GM19438 (cell line): ENCODE results near the gene POU3F3.

Experiments
- ATAC-seq: cut with Tn5 transposase; IDR thresholded peaks from one replicate; pipeline ENCODE4 v1.9.1; 2021; ENCODE audit warnings: low read depth; ENCODE audit not compliant: unreplicated experiment

Gene POU3F3

DNA sequence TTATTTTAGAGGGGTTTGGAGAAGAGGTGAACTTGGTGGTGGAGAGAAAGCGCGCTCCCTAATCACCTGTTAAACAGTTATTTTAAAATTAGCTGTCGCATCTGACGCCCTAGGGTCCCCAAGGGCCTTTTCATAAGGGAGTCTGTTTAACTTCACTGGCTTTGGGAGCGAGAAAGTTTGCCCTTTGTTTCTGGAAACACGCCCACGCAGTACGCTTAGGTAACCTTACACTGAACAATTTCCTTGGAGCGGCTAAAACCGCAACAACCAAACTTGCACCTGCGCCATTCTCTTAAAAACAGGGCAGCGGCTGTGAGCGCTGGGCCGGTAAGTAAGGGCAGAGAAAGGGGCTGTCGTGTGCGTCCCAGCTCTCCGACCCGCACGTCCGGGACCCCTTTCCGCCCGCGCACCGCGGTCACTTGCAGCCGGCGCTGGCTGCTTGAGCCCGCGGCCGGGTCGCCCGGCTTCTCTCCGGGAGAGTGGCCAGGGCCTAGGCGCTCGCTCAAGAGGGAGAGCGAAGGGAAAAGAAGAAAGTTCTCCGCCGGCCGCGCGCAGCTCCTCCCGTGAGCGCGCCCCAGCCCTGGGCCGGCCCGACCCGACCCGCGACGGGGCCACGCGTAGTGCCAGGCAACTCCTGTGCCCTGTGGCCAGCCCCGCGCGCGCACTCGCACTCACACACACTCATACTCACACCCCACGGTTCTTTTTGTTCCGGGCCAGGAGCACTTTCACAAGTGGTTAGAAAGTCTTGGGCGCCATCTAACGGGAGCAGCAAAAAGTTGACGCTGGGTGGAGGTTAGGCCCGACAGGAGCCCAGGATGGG lies 19.2 kb downstream of the POU3F3 start:
- ATAC-seq = no peak

DNA sequence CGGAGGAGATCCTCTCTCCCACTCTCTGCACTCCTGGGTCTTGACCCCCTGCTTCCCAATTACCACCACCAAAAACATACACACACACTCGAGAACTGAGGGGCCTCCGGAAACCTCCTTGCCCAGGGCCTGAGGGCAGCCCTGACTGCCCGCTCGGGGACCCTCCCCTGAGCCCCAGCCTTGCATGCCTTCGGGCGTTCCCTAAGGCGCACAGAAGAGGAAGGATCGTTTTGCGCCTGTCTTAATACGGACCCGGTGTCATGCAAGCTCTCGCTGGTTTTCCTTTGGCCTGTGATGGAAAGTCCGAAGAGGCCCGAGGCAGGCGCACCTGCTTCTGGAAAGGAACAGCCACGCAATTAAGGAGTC lies 19.8 kb downstream of the POU3F3 start:
- ATAC-seq = no peak

DNA sequence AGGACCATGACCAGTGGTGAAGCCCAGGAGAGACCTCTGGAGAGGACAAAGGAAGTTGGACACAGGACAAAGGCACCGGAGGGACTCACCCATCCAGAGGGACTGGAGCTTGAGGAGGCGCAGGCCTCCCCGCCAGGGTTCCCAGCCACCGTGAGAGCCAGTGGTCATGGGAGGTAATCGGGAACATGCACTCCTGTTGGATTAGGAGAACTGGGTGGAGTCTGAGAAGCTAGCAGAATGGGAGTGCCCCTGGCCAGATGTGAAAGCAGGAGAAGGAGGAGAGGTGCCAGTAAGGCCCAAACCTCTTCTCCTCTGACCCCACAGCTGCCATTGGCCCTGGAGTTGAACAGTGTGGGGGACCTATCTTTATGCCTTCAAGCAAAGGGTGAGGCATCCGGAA lies 20.3 kb downstream of the POU3F3 start:
- no peak for ATAC-seq

DNA sequence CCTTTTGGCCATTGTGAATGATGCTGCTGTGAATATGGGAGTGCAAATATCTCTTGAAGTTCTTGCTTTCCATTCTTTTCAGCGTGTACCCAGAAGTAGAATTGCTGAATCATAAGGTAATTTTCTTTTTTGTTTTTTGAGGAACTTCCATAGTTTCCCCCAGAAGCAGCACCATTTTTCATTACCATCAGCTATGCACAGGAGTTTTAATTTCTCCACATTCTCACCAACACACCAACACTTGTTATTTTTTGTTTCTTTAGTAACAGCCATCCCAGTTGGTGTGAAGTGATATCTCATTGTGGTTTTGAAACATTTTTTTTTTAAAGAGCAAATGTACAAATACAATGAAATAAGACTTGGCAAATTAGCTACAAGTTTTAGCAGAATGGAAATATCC lies 21.3 kb downstream of the POU3F3 start:
- ATAC-seq = no peak

DNA sequence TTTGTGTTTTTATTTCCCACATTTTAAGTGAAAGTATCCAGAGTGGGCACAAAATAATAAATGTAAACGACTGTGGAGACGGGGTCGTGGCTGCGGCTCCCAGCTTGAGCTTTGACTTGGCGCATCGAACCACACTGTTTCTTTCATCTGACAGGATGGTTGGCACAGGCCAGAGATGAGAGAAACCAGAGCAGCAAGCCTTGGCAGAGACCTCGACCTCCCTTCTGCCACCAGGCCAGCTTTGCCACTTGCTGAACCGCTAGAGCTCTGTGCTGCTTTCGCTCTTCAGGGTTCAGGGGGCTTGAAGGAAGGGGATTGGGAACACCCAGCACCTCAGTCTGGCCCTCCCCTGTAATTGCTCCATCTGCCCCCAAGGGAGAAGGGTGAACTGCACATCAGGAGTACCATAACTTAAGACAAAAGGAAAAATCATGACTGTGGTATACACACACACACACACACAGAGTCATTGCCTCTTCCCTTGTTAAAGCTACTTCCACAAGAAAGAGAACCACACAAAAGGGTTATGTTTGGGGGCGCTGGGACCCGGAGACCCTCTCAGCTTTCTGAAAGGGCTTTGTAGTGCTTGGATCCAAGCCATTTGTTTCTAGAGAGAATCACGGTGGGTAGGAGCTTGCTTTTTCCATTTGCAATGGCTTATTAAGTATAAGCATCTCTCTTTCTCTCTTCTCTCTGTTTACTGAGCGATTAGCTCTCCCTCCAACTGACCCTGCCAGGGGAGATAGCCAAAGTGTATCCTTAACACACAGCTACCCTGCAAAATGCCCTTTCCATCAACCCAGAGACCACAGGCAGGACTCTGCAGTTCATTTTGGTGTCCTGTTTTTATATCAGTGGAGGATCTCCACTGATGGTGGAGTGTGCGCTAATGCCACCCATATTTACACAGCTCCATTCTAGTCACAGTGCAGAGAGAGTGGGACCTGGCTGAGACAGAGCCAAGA lies 23.0 kb downstream of the POU3F3 start:
- no peak for ATAC-seq

DNA sequence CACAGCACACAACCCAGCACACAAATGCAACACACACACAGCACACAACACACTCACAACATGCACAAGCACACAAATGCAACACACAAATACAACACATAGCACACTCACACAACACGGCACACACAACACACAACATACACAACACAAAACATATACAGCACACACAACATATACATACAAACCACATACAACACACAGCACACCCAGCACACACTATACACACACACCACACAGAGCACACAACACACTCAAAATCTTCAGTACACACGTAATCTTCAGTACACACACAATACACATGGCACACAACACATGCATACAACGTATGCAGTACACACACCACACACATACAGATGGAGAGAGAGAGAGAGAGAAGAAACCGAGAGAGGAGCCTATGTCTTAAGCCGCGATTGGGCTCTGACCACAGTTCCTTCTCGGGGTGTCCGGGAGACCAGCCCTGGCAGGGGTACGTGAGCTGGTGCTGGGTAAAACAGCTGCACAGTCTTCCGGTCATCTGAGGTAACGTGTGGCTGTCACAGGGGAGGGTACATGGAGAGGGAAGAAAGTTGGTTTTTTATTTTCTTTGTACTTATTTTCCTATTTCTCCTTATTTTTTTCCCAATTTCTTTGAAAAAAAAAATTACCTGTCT lies 25.1 kb downstream of the POU3F3 start:
- ATAC-seq = no peak

DNA sequence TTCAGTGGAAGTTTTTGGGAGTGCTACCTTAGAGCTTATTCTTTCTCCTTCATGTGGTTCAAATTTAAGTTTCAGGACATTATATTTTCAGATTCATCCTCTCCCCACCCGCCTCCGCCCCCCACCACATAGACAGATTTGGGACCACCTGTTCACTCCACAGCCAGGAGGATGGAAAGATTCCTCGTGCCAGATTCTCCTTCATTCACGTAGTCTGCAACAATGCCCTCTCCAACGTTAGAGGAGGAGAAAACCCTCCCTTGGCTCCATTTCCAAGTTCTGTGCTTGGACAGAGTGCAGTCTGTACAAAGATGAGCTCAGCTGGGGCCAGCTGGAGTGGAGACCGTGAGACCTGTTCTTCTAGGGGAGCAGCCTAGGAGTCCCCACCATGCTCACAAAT lies 26.2 kb downstream of the POU3F3 start:
- no peak for ATAC-seq

DNA sequence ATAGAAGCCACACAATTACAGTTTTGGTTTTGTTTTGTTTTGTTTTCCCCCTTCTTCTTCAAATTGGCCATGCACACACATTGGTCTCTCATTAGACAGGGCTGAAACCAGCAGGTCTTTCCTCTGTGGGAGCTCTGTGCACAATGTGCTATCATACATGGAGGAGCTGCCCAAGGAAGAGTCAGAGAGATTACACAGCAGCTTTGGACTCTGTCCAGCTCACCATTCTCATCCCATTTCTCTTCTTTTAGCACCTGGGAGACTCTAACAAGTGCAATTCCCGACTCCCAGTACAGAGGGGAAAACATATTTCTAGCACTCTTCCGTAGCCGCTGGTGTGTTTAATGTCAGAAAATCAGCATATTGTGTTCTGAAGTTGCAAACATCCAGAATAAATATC lies 29.4 kb downstream of the POU3F3 start:
- ATAC-seq = no peak

DNA sequence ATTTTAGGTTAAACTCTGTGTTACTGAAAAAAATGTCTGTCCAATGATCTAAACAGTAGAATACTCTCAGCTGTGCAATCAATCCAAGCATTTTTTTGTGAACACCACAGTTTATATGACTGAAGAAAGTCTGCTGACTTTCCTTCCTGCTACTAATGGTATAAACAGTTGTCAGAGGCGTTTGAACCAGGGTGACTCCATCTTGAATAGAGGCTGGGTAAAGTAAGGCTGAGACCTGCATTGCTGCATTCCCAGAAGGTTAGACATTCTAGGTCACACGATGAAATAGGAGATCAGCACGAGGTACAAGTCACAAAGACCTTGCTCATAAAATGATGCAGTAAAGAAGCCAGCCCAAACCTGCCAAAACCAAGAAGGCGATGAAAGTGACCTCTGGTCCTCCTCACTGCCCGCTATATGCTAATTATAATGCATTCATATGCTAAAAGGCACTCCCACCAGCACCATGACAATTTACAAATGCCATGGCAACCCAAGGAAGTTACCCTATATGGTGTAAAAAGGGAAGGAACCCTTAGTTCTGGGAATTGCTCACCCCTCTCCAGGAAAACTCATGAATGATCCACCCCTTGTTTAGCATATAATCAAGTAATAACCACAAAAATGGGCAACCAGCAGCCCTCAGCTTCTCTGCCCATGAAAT lies 31.3 kb downstream of the POU3F3 start:
- ATAC-seq = no peak

DNA sequence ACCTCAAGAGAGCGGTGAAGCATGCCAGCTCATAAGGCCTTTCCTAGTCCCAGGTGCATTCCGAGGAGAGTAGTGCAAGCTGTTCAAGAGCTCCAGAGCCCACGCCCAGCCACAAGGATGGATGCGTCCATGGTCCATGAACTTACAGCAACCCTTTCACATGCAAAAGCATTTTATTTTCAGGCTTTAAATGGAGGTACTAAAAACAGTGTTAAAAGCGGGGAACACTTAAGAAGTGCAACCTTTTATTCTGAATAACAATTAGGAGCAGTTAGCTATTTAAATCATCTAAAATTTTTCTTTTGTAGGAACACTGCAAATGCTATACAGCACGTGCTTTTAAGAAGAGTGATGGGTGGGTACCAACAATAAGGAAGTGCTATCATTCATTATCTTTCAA lies 33.8 kb downstream of the POU3F3 start:
- no peak for ATAC-seq

DNA sequence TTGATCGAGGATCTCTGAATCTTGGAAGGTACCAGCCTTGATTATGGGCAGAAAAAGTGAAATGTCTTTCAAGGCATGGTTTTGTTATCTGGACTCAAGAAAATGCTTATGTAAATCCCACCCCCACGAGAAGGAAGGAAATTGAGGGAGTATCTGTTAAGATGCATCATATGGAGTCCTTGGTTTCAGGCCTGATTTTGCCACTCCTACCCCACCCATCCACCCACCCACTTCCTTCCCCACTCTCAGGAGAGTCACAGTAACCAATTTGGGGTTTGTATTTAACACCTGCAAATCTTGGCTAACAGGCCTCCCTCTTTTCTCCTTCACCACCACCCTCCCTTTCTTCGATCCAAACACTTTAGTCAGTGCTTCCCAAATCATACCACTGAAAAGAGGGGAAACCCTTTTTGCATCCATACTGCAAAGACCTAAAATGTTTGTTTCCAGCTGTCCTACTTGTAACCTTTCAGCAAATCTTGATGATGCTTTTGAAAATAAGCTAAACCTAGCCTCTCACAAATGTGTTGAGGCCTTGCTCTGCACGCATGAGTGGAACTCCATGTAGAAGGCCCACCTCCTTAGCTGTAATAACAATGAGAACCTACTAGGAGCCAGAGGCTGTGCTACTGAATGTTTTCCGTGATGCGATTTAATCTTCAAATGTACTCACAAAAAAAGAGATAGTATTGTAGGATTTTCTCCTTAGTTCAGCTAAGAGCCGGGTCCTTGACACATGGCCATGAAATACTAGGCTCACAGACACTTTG lies 34.8 kb downstream of the POU3F3 start:
- no peak for ATAC-seq

DNA sequence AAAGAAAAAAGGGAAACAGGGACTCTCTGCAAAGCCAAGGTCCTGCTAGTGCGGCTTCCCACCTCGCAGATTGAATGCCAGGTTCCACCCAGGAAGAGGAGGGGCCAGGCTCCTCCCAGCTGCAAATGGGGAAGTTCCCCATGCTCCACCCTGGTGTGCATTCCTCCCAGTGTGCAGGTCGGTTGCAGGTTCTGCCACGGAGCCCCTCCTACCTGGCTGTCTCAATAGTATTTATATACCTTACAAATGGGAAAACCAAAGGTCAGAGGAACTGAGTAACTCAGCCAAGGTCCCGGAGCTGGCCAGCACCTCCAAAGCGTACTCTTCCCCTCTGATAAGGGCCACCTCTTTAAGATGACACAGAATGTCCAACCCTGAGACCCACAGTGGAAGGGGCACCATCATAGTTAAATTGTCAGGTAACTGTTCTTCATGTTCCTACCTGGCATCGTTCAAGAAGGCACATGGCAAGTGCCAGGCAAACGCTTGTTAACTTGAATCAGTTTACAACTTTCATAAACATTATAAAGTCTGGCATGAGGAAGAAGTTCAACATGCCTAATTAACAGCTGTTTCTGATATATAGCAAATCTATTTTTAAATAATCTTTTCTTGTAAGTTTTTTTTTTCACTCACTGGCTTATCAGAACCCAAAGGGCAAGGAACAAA lies 35.5 kb downstream of the POU3F3 start:
- no peak for ATAC-seq

DNA sequence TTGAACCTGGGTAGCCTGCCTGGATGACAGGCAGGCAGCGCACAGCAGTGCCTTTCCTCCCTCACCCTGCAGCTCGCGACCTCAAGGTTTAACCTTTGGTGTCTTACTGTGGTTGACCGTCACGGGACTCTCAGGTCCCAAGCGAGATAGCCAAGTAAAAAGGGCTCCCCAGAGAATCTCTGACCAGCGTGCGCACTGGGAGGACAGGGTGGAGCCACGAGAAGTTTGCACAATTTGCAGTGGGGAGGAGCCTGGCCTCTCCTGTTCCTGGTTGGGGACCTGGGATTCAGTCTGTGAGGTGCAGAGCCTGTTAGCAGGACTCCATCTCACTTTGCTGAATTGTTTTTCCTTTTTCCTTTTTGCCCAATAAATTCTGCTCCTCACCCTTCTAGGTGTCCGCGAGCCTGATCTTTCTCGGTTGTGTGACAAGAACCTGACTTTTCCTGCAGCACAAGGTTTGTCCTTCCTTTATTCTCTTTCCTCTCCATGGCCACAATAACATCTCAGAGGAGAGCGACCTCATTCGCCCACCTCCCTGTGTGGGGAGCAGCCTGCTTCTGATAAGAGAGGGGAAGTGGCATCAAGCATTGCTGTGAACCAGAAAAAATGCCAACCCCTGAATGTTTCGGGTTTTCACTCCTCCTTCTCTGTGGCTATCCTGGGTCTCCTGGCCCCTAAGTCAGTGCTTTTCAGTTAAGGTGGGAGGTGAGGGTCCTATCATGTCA lies 36.2 kb downstream of the POU3F3 start:
- ATAC-seq = no peak

DNA sequence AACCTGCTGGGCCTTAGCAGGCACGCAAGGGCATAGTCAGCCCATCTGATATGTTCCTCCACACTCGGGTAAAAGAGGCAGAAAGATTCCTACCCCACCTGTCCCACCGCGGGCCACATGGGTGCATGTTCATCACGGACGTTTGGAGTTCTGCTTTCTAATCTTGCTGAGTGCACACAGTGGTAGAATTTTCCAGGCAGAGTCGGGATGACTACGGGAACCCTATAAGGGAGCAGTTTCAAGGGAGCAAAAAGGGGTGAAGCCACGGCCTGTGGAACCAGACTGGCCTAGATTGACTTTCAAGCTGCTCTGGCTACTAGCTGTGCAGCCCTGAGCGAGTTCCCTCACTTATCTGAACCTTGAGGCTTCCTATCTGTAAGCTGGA lies 36.8 kb downstream of the POU3F3 start:
- ATAC-seq = no peak

DNA sequence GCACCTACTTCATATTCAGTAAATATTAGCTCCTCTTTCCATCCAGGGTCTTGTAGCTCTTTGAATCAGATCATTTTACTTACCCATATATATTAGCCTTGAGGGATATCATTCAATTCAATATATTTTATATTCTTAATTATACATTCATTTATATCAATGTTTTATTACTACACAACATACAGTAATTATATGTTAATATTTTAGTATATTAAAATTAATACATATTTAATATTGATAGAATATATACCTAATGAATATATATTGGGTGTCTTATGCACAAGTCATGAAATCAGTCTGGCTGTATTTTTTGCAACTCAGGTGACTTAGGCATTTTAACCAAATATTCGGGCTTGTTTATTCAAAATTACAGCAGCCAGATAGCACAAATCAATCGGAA lies 37.2 kb downstream of the POU3F3 start:
- ATAC-seq = no peak

DNA sequence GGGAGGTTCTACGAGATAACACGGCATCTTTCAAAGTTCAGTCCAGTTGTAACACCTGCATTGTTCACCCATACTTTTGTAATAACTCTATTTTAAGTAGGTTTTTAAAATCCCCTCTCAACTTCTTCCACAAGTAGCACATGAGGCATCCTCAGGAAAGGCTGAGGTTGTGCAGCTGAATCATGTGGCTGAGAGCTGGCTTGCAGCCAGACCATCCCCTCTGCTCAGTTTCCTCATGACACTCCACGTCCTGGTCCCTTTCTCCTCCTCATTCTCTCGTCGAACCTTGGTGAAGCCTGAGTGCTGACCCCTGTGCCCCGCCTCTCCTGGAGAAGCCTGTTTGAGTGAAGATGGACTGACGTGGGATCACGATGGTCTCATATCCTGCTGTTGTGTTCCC lies 42.5 kb downstream of the POU3F3 start:
- no peak for ATAC-seq

DNA sequence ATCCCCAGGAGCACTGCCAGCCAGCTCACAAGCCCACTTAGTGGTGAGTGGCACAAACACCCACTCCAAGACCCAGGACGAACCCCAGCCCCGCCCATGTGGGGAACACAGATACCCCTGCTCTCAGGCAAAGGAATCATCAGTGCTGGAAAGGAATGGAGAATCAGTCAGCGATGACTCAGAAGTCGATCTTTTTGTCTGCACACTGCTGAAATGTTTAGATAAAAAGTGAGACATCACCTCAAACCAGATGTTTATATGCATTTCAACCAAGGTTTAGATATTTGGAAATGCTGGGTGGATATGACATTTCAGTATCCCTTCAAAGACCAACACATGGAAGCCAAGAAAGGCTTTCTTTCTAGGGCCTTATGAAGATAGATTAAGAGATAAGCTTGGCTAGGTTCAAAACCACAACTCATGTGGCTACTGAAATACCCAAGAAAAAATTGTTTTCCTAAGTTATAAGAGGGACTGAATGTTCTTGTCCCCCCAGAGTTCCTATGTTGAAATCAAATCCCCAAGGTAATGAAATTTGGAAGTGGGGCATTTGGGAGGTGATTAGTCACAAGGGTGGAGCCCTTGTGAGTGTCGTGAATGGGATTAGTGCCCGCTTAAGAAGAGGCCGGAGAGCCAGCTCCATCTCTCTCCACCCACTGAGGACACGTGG lies 43.7 kb downstream of the POU3F3 start:
- no peak for ATAC-seq

DNA sequence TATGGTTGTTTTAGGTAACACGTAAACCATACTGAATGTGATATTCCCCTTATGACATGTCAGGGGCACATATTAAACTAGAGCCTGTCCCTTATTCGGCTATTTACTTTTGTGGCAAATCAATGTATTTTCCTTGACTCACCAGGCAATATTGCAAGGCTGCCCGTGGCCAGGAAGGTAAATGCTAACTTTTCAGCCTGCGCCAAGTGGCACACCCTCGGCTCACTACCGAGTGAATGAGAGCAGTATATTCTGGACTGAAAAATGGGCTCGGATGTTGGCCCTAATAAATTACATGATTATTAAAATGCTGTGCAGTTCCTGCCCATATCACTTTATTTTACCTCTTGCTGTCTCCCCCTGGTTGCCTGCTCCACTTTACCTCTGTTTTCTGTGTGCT lies 46.7 kb downstream of the POU3F3 start:
- ATAC-seq = no peak
